ENCODE measurements around the gene C5.

DNA sequence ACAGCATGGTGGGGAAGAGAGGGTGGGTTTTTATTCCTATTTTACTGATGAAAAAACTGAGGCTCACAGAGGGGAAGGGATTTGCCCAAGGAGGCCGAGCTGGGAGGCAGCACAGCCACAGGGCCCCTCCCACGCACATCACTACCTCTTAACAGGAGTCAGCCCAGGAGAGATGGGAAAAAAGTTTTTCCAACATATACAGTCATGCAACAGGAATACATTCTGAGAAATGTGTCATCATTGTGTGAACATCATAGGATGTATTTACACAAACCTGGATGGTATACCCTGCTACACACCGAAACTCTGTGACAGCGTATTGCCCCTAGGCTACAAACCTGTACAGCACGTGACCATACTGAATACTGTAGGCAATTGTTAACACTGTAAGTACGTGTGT lies 135.1 kb downstream of the C5 start:
- TF ChIP-seq, protein P1, sequence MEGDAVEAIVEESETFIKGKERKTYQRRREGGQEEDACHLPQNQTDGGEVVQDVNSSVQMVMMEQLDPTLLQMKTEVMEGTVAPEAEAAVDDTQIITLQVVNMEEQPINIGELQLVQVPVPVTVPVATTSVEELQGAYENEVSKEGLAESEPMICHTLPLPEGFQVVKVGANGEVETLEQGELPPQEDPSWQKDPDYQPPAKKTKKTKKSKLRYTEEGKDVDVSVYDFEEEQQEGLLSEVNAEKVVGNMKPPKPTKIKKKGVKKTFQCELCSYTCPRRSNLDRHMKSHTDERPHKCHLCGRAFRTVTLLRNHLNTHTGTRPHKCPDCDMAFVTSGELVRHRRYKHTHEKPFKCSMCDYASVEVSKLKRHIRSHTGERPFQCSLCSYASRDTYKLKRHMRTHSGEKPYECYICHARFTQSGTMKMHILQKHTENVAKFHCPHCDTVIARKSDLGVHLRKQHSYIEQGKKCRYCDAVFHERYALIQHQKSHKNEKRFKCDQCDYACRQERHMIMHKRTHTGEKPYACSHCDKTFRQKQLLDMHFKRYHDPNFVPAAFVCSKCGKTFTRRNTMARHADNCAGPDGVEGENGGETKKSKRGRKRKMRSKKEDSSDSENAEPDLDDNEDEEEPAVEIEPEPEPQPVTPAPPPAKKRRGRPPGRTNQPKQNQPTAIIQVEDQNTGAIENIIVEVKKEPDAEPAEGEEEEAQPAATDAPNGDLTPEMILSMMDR (IDR thresholded peaks at IDR 0.05) = no peak
- no peak for TF ChIP-seq POLR2AphosphoS5 (IDR thresholded peaks at IDR 0.05)
- no peak for TF ChIP-seq POLR2A (IDR thresholded peaks at IDR 0.05)
